Duodenal mucosa (tissue), 2 donors: ENCODE results near the gene CDC34.

Source experiments
- H3K27ac ChIP-seq: one replicate; pipeline ENCODE4 v1.7.0; 2013; ENCODE audit warnings: low read depth, low read length
- H3K27me3 ChIP-seq, 2 donors: one replicate each; pipeline ENCODE4 v1.7.0; 2013; ENCODE audit warnings: low read length in 2 of 2, control low read depth in 1 of 2; ENCODE audit not compliant: insufficient read depth in 2 of 2, control insufficient read depth in 1 of 2
- H3K36me3 ChIP-seq, 2 donors: one replicate each; pipeline ENCODE4 v1.7.0; 2013; ENCODE audit warnings: low read length in 2 of 2, control low read depth in 1 of 2; ENCODE audit not compliant: insufficient read depth in 2 of 2, control insufficient read depth in 1 of 2
- H3K4me1 ChIP-seq, 2 donors: one replicate each; pipeline ENCODE4 v1.7.0; 2013; ENCODE audit warnings: low read length in 2 of 2, control low read depth in 1 of 2; ENCODE audit not compliant: insufficient read depth in 2 of 2, control insufficient read depth in 1 of 2
- H3K4me3 ChIP-seq, 2 donors: one replicate each; pipeline ENCODE4 v1.7.0; 2013; ENCODE audit warnings: low read length in 2 of 2, low read depth in 1 of 2
- H3K9ac ChIP-seq, 2 donors: one replicate each; pipeline ENCODE4 v1.7.0; 2013; ENCODE audit warnings: low read length in 2 of 2, low read depth in 1 of 2
- H3K9me3 ChIP-seq, 2 donors: one replicate each; pipeline ENCODE4 v1.7.0; 2013; ENCODE audit warnings: low read length in 2 of 2, control low read depth in 1 of 2; ENCODE audit not compliant: control insufficient read depth in 1 of 2

Gene CDC34

DNA sequence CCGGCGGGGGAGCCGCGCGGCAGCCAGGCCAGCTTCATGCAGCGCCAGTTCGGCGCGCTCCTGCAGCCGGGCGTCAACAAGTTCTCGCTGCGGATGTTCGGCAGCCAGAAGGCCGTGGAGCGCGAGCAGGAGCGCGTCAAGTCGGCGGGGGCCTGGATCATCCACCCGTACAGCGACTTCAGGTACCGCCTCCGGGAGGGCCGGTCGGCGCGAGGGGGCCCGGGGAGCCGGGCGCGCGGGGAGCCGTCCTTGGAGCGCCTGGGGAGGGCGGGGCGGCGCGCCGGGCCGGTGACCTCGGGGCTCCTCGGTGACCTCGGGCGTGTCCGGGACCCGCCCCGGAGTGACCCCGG lies 58.8 kb downstream of the CDC34 start:
- H3K4me1 ChIP-seq, result no peaks in the 10 kb centered on the region
- H3K9me3 ChIP-seq, result no peaks in the 10 kb centered on the region
- peaks cover 19 to 28% of the 10 kb centered on the region in 2 donors for H3K27me3 ChIP-seq
- H3K36me3 ChIP-seq, result no peaks in the 10 kb centered on the region
- H3K9ac ChIP-seq, result no peak overlapping the region
- H3K4me3 ChIP-seq, result no peak overlapping the region
- no peak overlapping the region for H3K27ac ChIP-seq

DNA sequence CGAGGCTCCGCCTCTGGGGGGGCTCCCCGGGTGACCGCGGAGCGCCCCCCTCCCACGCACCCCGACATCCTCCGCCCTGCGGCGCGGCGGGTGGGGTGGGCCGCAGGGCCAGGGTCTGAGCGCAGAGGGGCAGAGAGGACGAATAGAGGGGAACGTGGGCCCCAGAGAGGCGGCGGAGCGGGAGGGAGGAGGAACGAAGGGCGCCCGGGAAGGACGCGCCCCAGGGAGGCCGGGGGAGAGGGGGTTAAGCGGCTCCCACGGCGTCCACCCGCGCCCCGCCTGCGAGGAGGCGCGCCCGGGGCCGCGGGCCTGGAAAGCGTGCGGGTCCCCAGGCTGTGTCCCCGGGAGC lies 59.2 kb downstream of the CDC34 start:
- Histone ChIP-seq H3K4me1 (no peaks in the 10 kb centered on the region), H3K27ac (no peak overlapping the region), H3K27me3 (peaks cover 19 to 28% of the 10 kb centered on the region in 2 donors), H3K4me3 (no peak overlapping the region), H3K9me3 (no peaks in the 10 kb centered on the region), H3K9ac (no peak overlapping the region), H3K36me3 (no peaks in the 10 kb centered on the region)

- Histone ChIP-seq H3K9ac (no peak overlapping the region), H3K4me1 (no peaks in the 10 kb centered on the region), H3K27me3 (peaks cover 19 to 28% of the 10 kb centered on the region in 2 donors), H3K4me3 (no peak overlapping the region), H3K27ac (no peak overlapping the region), H3K9me3 (no peaks in the 10 kb centered on the region), H3K36me3 (no peaks in the 10 kb centered on the region)
Observed at GRCh38 chr19:591099-591958, 59.8 kb downstream of the CDC34 start.
